Pancreas (tissue), 10 donors: ENCODE data around the gene TECRL. TPM values are rescaled to one million over a fixed set of nuclear protein-coding genes. Genes with fewer than 3 reads are reported as not detected.

Source experiments
- ATAC-seq, 4 donors: fragments of 200-7000 bp; cut with Tn5 transposase; one replicate each; pipeline versions ENCODE4 v1.8.0 to v1.9.1; 2020; ENCODE audit warnings: mild to moderate bottlenecking in 4 of 4, moderate library complexity in 4 of 4
- DNase-seq, 6 donors: peaks; one replicate each; pipeline ENCODE4 v3.0.0-alpha.2; 2020
- FAIRE-seq: peaks from 2 replicates; lab custom pipeline; 2012; peaks lifted over from hg19 to GRCh38; lab: Jason Lieb, UNC
- H3K27ac ChIP-seq, 4 donors: fragments of 200-600 bp; sonication (generic); 1 replicate in 3 of 4; 2 replicates in 1 of 4; pipeline versions ENCODE4 v1.5.0 to v1.8.0; 2020
- H3K27me3 ChIP-seq, 4 donors: fragments of 200-600 bp; one replicate each; pipeline ENCODE4 v1.8.0; 2021
- H3K36me3 ChIP-seq, 3 donors: fragments of 200-600 bp; sonication (generic) in 1 of 3; one replicate each; pipeline versions ENCODE4 v1.5.0 to v1.8.0; 2020 to 2021
- H3K4me1 ChIP-seq, 3 donors: fragments of 200-600 bp; one replicate each; pipeline ENCODE4 v1.8.0; 2021
- H3K4me3 ChIP-seq, 4 donors: fragments of 200-600 bp; sonication (generic) in 2 of 4; one replicate each; pipeline versions ENCODE4 v1.5.0 to v1.8.0; 2020 to 2021
- H3K9me3 ChIP-seq, 4 donors: fragments of 200-600 bp; one replicate each; pipeline ENCODE4 v1.8.0; 2021
- CTCF ChIP-seq, 4 donors: fragments of 200-600 bp; sonication (generic) in 3 of 4; IDR thresholded peaks; one replicate each; pipeline versions ENCODE4 v1.5.0 to v1.8.0; 2021; ENCODE audit warnings: antibody characterized with exemption in 4 of 4
- WGBS, 2 donors: extraction: QIAGEN DNeasy Blood & Tissue Kit; methylation state at CpG; one replicate each; pipeline ENCODE4 v1.1.7; 2013; 5-methylcytosine and 5-hydroxymethylcytosine counted together
- intact Hi-C, 3 donors: fragments of 100-400 bp; cut with DNase I; formaldehyde crosslinking; loops; one replicate each; pipeline versions ENCODE4 v1.11.1 to v1.14.2; 2022
- polyA plus RNA-seq, 2 donors: library from polyadenylated mRNA; stranded (reverse); fragments of 200-250 nt; gene quantifications; one replicate each; pipeline ENCODE4 v1.2.3, GENCODE V29; 2013
- total RNA-seq, 6 donors: library from RNA; stranded (reverse); fragmentation: NEBNext Ultra II Directional in 4 of 6; extraction: Animal tissue kit (Norgen Biotek cat#: 25700) in 4 of 6; gene quantifications; one replicate each; pipeline versions ENCODE4 v1.2.1 to v1.2.4, GENCODE V29; 2021 to 2023
- donor health status: healthy with polysubstance abuse.
- donor health status: DM: no; HTN: no; CAD: no; lungs with moderate emphysema.
- donor health status: DM: no; HTN: no; CAD: no.
- donor health status: control.
- donor health status: control.
- donor health status: Bipolar disorder and iron deficiency.
- donor health status: DM: yes; HTN: yes; CAD: no.
- donor health status: DM: no; HTN: no; CAD: no.
- donor health status: DM: no; HTN: no; CAD: no.
- donor health status: DM: yes; HTN: yes; CAD: no.

The TECRL gene
- total and polyA plus RNA-seq, 8 donors, result 0.02 to 0.39 (median 0.04) TPM; not detected in 5

GRCh38 chr4:64340218-64341110 is 68.8 kb downstream of the TECRL start:
- no peak for ATAC-seq
- peak in 1 of 6 donors; percentile 37 for DNase-seq

GRCh38 chr4:64334964-64335363 is 74.3 kb downstream of the TECRL start:
- Histone ChIP-seq H3K27ac (no peak overlapping the region), H3K4me1 (no peaks in the 10 kb centered on the region), H3K36me3 (no peaks in the 10 kb centered on the region), H3K27me3 (no peaks in the 10 kb centered on the region), H3K9me3 (no peaks in the 10 kb centered on the region), H3K4me3 (no peak overlapping the region)
- no peak for FAIRE-seq
- no peak for ATAC-seq
- intact Hi-C loops, result no loop called here
- no peak for TF ChIP-seq CTCF (IDR thresholded peaks at IDR 0.05)
- 62 to 80% methylated on average over 2 of the region's 2 CpGs for WGBS, 2 donors
- no peak for DNase-seq

More at GRCh38 chr4:64340218-64341110, 68.8 kb downstream of the TECRL start:
- H3K4me3 ChIP-seq, result no peak overlapping the region
- no peaks in the 10 kb centered on the region for H3K36me3 ChIP-seq
- WGBS, 2 donors, result 65 to 77% methylated on average over 5 of the region's 5 CpGs
- H3K4me1 ChIP-seq, result no peaks in the 10 kb centered on the region
- no peaks in the 10 kb centered on the region for H3K9me3 ChIP-seq
- intact Hi-C loops, result no loop called here
- H3K27me3 ChIP-seq, result no peaks in the 10 kb centered on the region
- FAIRE-seq, result no peak
- H3K27ac ChIP-seq, result no peak overlapping the region
- no peak for TF ChIP-seq CTCF (IDR thresholded peaks at IDR 0.05)

- intact Hi-C loops, result no loop called here
Measured at GRCh38 chr4:64330143-64330542, 79.1 kb downstream of the TECRL start.

GRCh38 chr4:64327237-64327636 is 82.0 kb downstream of the TECRL start:
- Histone ChIP-seq H3K36me3 (no peaks in the 10 kb centered on the region), H3K27ac (no peak overlapping the region), H3K4me3 (no peak overlapping the region), H3K27me3 (no peaks in the 10 kb centered on the region), H3K9me3 (no peaks in the 10 kb centered on the region), H3K4me1 (no peaks in the 10 kb centered on the region)
- intact Hi-C loops, result no loop called here
- FAIRE-seq (no peak), DNase-seq (no peak), ATAC-seq (no peak)
- WGBS, 2 donors, result 75 to 98% methylated on average over 1 of the region's 1 CpG
- no peak for TF ChIP-seq CTCF (IDR thresholded peaks at IDR 0.05)

More at GRCh38 chr4:64330143-64330542, 79.1 kb downstream of the TECRL start:
- Histone ChIP-seq H3K27ac (no peak overlapping the region), H3K9me3 (no peaks in the 10 kb centered on the region), H3K27me3 (no peaks in the 10 kb centered on the region), H3K4me1 (no peaks in the 10 kb centered on the region), H3K4me3 (no peak overlapping the region), H3K36me3 (no peaks in the 10 kb centered on the region)
- DNase-seq (no peak), FAIRE-seq (no peak), ATAC-seq (no peak)
- TF ChIP-seq CTCF (IDR thresholded peaks at IDR 0.05), result no peak
- WGBS, 2 donors, result 33 to 51% methylated on average over 3 of the region's 3 CpGs

GRCh38 chr4:64326507-64326906 is 82.7 kb downstream of the TECRL start:
- no peak for DNase-seq
- WGBS, 2 donors, result 15 to 26% methylated on average over 1 of the region's 1 CpG
- Histone ChIP-seq H3K9me3 (no peaks in the 10 kb centered on the region), H3K27ac (no peak overlapping the region), H3K36me3 (no peaks in the 10 kb centered on the region), H3K27me3 (no peaks in the 10 kb centered on the region), H3K4me1 (no peaks in the 10 kb centered on the region), H3K4me3 (no peak overlapping the region)
- intact Hi-C loops, result no loop called here
- no peak for TF ChIP-seq CTCF (IDR thresholded peaks at IDR 0.05)
- FAIRE-seq, result no peak
- no peak for ATAC-seq
